Peyer's patch (tissue), 4 donors: Measurements from ENCODE around the gene RELN. TPM values are rescaled to one million over a fixed set of nuclear protein-coding genes. Genes with fewer than 3 reads are reported as not detected.
"Not testable (repeated sequence)": the region's sequence is repeated elsewhere in the genome, so short reads cannot be mapped to it uniquely, and the experiment has no call there.

Experiments
- DNase-seq, 3 donors: peaks; one replicate each; pipeline ENCODE4 v3.0.0-alpha.2; 2017 to 2019
- H3K27ac ChIP-seq, 4 donors: fragments of 200-600 bp; sonication (generic); one replicate each; pipeline ENCODE4 v1.5.1; 2016 to 2019
- H3K27me3 ChIP-seq, 2 donors: fragments of 200-600 bp; sonication (generic); one replicate each; pipeline ENCODE4 v1.5.1; 2019
- H3K36me3 ChIP-seq, 3 donors: fragments of 200-600 bp; sonication (generic); one replicate each; pipeline ENCODE4 v1.5.1; 2016 to 2019
- H3K4me1 ChIP-seq, 4 donors: fragments of 200-600 bp; sonication (generic); one replicate each; pipeline ENCODE4 v1.5.1; 2016 to 2019
- H3K4me3 ChIP-seq, 4 donors: fragments of 200-600 bp; sonication (generic); 1 replicate in 3 of 4; 2 replicates in 1 of 4; pipeline ENCODE4 v1.5.1; 2016 to 2019; ENCODE audit warnings: mild to moderate bottlenecking in 1 of 4
- H3K9me3 ChIP-seq, 4 donors: fragments of 200-600 bp; sonication (generic); one replicate each; pipeline ENCODE4 v1.5.1; 2016 to 2019; ENCODE audit warnings: mild to moderate bottlenecking in 1 of 4
- CTCF ChIP-seq, 6 experiments: fragments of 450-650 bp in 4 of 6; fragments of 200-600 bp in 2 of 6; sonication (generic) in 1 of 6; IDR thresholded peaks; one replicate each; pipeline ENCODE4 v1.5.1; 2017 to 2019; ENCODE audit warnings: antibody characterized with exemption in 6 of 6, mild to moderate bottlenecking in 3 of 6, moderate library complexity in 1 of 6
- POLR2A ChIP-seq, 2 donors: fragments of 450-650 bp; IDR thresholded peaks; one replicate each; pipeline ENCODE4 v1.5.1; 2017; ENCODE audit warnings: antibody characterized with exemption in 2 of 2, mild to moderate bottlenecking in 2 of 2, moderate library complexity in 2 of 2
- total RNA-seq, 4 donors: library from RNA; depleted of rRNA; stranded (reverse); fragments of >200 nt; gene quantifications; one replicate each; pipeline ENCODE4 v1.1.0, GENCODE V29; 2016

The RELN gene
- total RNA-seq, 4 donors from 2014 or later: 1.7 to 3.9 (median 3.2) TPM

- DNase-seq: no peak
- TF ChIP-seq CTCF (IDR thresholded peaks at IDR 0.05): no peak
- no peak for TF ChIP-seq POLR2A (IDR thresholded peaks at IDR 0.05)
- Histone ChIP-seq H3K36me3 (no peaks in the 10 kb centered on the region), H3K4me1 (no peaks in the 10 kb centered on the region), H3K27ac (no peak overlapping the region), H3K27me3 (no peaks in the 10 kb centered on the region), H3K4me3 (no peak overlapping the region), H3K9me3 (no peaks in the 10 kb centered on the region)
Measured at GRCh38 chr7:103832438-103832837, 157.0 kb downstream of the RELN start.

GRCh38 chr7:103824251-103824650 lies 165.2 kb downstream of the RELN start:
- no peaks in the 10 kb centered on the region for H3K9me3 ChIP-seq
- no peaks in the 10 kb centered on the region for H3K4me1 ChIP-seq
- H3K27ac ChIP-seq: no peak overlapping the region
- H3K36me3 ChIP-seq: no peaks in the 10 kb centered on the region
- H3K27me3 ChIP-seq: no peaks in the 10 kb centered on the region
- TF ChIP-seq POLR2A (IDR thresholded peaks at IDR 0.05) (no peak), CTCF (IDR thresholded peaks at IDR 0.05) (no peak)
- no peak for DNase-seq
- H3K4me3 ChIP-seq: no peak overlapping the region

- Histone ChIP-seq H3K27me3 (no peaks in the 10 kb centered on the region), H3K27ac (no peak overlapping the region), H3K4me1 (no peaks in the 10 kb centered on the region), H3K9me3 (no peaks in the 10 kb centered on the region), H3K36me3 (no peaks in the 10 kb centered on the region), H3K4me3 (no peak overlapping the region)
- no peak for DNase-seq
- TF ChIP-seq CTCF (IDR thresholded peaks at IDR 0.05) (no peak), POLR2A (IDR thresholded peaks at IDR 0.05) (no peak)
Measured at GRCh38 chr7:103823084-103823483, 166.4 kb downstream of the RELN start.

GRCh38 chr7:103821092-103821491 lies 168.4 kb downstream of the RELN start:
- no peaks in the 10 kb centered on the region for H3K27me3 ChIP-seq
- TF ChIP-seq POLR2A (IDR thresholded peaks at IDR 0.05) (no peak), CTCF (IDR thresholded peaks at IDR 0.05) (no peak)
- H3K4me3 ChIP-seq: no peak overlapping the region
- no peaks in the 10 kb centered on the region for H3K36me3 ChIP-seq
- no peaks in the 10 kb centered on the region for H3K4me1 ChIP-seq
- H3K27ac ChIP-seq: no peak overlapping the region
- H3K9me3 ChIP-seq: no peaks in the 10 kb centered on the region
- DNase-seq: no peak

- not testable (repeated sequence) for H3K27ac ChIP-seq, H3K4me1 ChIP-seq, H3K36me3 ChIP-seq, H3K9me3 ChIP-seq, H3K27me3 ChIP-seq, H3K4me3 ChIP-seq, DNase-seq
Measured at GRCh38 chr7:103815972-103816371, 173.5 kb downstream of the RELN start.

- Histone ChIP-seq H3K27me3 (no peaks in the 10 kb centered on the region), H3K9me3 (no peaks in the 10 kb centered on the region), H3K36me3 (no peaks in the 10 kb centered on the region), H3K27ac (no peak overlapping the region), H3K4me1 (no peaks in the 10 kb centered on the region), H3K4me3 (no peak overlapping the region)
- no peak for DNase-seq
- no peak for TF ChIP-seq CTCF (IDR thresholded peaks at IDR 0.05)
Measured at GRCh38 chr7:103813970-103814369, 175.5 kb downstream of the RELN start.
